ENCODE data around the gene ARMC2. TPM values are rescaled to one million over a fixed set of nuclear protein-coding genes. Genes with fewer than 3 reads are reported as not detected.
"Not testable (repeated sequence)": the region's sequence is repeated elsewhere in the genome, so short reads cannot be mapped to it uniquely, and the experiment has no call there.

The ARMC2 gene
- total RNA-seq, 1 donor from 2014 or later, result 2.9 TPM

DNA sequence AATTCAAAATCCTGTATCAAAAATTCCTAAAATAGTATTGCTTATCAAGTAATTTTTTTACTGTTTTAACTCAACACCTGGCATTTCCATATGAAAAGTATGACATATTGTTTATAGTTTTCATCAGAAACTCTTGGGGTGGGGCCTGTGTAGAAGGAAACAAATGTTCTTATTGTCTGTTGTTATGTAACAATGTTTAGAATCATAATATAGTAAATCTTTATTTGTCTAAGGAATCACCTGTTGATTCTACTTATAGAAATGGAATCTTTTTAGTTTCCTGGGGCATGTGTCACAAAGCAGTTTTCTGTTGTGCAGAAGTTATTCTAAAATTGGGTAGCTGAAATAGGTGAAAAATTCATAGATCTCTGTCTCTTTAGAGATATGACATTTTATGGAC, 4.9 kb downstream of the ARMC2 start:
- Histone ChIP-seq H2AFZ (replicated peaks) (no peak overlapping the region), H3K4me2 (no peak overlapping the region), H3K27ac (no peak overlapping the region), H3K9ac (no peak overlapping the region), H3K4me3 (no peak overlapping the region), H3K9me3 (ENCODE audit: low read depth) (peaks cover 3% of the 10 kb centered on the region), H3K79me2 (ENCODE audit: low read depth) (peaks cover 7% of the 10 kb centered on the region), H3K4me1 (no peaks in the 10 kb centered on the region), H3F3A (ENCODE audit: low read depth) (no peaks in the 10 kb centered on the region), H4K20me1 (ENCODE audit: low read depth) (no peaks in the 10 kb centered on the region), H3K36me3 (peaks cover 8% of the 10 kb centered on the region), H3K27me3 (no peaks in the 10 kb centered on the region)
- H3K4me1 Mint-ChIP-seq, result peaks cover 9% of the 10 kb centered on the region
- peaks cover 14% of the 10 kb centered on the region for H3K9me3 Mint-ChIP-seq
- DNase-seq (ENCODE audit: low spot score), result no peak
- TF ChIP-seq EZH2phosphoT487 (IDR thresholded peaks at IDR 0.05), result no peak
- TF ChIP-seq EZH2 (IDR thresholded peaks at IDR 0.05), result no peak
- TF ChIP-seq, protein P1, sequence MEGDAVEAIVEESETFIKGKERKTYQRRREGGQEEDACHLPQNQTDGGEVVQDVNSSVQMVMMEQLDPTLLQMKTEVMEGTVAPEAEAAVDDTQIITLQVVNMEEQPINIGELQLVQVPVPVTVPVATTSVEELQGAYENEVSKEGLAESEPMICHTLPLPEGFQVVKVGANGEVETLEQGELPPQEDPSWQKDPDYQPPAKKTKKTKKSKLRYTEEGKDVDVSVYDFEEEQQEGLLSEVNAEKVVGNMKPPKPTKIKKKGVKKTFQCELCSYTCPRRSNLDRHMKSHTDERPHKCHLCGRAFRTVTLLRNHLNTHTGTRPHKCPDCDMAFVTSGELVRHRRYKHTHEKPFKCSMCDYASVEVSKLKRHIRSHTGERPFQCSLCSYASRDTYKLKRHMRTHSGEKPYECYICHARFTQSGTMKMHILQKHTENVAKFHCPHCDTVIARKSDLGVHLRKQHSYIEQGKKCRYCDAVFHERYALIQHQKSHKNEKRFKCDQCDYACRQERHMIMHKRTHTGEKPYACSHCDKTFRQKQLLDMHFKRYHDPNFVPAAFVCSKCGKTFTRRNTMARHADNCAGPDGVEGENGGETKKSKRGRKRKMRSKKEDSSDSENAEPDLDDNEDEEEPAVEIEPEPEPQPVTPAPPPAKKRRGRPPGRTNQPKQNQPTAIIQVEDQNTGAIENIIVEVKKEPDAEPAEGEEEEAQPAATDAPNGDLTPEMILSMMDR (IDR thresholded peaks at IDR 0.05), result no peak
- H3K27ac Mint-ChIP-seq, result no peak overlapping the region
- H3K36me3 Mint-ChIP-seq, result peaks cover 36% of the 10 kb centered on the region
- peaks cover 2% of the 10 kb centered on the region for H3K27me3 Mint-ChIP-seq (ENCODE audit: insufficient read depth, low read depth)
- H3K4me3 Mint-ChIP-seq, result no peak overlapping the region

DNA sequence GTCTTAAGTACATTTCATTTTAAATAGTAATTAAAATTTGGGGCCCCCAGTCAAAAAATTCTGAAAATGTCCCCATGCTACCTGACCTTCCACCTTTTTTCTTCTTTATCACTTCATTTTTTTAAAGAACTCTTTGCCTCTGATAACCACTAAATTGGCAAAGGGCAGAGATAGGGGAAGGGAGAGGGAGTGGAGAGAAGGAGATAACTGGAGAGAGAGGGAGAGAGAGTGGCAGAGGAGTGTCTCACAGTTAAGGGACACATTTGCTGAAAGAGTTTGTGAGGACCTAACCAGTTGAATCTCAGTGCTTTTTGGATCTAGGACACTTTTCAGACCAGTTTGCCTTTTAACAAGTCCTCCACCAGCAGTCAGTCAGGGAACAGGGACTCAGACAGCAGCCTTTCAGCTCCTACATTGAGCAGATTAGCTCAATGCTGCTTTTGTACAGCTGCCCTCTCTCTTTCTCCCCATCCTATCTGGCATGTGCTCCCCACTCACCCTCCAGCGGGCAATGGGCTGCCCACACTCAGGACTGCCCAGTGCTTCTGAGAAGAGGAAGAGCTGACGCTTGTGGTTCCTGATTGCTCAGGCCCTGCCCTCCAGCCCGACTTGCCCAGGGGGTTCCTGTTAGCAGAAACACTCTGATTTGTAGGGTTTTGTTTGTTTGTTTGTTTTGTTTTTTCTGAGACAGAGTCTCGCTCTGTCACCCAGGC, 14.4 kb downstream of the ARMC2 start:
- Mint-ChIP-seq H3K27me3 (ENCODE audit: insufficient read depth, low read depth) (peaks cover 2% of the 10 kb centered on the region), H3K27ac (no peak overlapping the region), H3K4me1 (peaks cover 3% of the 10 kb centered on the region), H3K9me3 (peaks cover under 1% of the 10 kb centered on the region), H3K4me3 (no peak overlapping the region), H3K36me3 (peaks cover 40% of the 10 kb centered on the region)
- Histone ChIP-seq H4K20me1 (ENCODE audit: low read depth) (peaks cover 3% of the 10 kb centered on the region), H2AFZ (replicated peaks) (no peak overlapping the region), H3K4me1 (no peaks in the 10 kb centered on the region), H3K4me3 (no peak overlapping the region), H3K27me3 (no peaks in the 10 kb centered on the region), H3K9ac (no peak overlapping the region), H3K79me2 (ENCODE audit: low read depth) (no peaks in the 10 kb centered on the region), H3K27ac (no peak overlapping the region), H3F3A (ENCODE audit: low read depth) (no peaks in the 10 kb centered on the region), H3K36me3 (peaks cover 3% of the 10 kb centered on the region), H3K4me2 (no peak overlapping the region), H3K9me3 (ENCODE audit: low read depth) (no peaks in the 10 kb centered on the region)
- no peak for TF ChIP-seq EZH2phosphoT487 (IDR thresholded peaks at IDR 0.05)
- TF ChIP-seq, protein P1 (IDR thresholded peaks at IDR 0.05), result no peak
- TF ChIP-seq EZH2 (IDR thresholded peaks at IDR 0.05), result no peak
- no peak for DNase-seq (ENCODE audit: low spot score)

DNA sequence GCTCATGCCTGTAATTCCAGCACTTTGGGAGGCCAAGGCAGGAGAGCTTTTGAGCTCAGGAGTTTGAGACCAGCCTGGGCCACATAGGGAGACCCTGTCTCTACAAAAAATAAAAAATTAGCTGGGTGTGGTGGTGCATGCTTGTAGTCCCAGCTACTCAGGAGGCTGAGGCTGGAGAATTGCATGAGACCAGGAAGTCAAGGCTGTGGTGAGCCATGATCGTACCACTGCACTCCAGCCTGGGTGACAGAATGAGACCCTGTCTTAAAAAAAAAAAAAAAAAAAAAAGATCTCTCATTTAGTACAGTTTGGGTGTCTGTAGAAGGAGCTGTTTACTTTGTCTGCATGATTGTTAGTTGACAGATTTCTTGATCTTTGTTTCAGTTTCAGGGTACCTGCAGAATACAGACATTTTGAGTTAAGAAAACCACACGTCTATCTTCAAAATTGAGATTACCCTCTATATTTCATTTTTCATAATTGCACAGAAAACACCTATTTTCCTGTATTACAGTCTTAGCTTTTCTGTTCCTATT, 17.6 kb downstream of the ARMC2 start:
- H3K4me3 ChIP-seq; H3K4me3 Mint-ChIP-seq; H3K79me2 ChIP-seq (ENCODE audit: low read depth); H3K27ac Mint-ChIP-seq; DNase-seq (ENCODE audit: low spot score); H3K9me3 ChIP-seq (ENCODE audit: low read depth); H3K27me3 ChIP-seq; H3K9me3 Mint-ChIP-seq; H3K36me3 ChIP-seq; H3K9ac ChIP-seq; H2AFZ ChIP-seq (replicated peaks); H3K27ac ChIP-seq; H3K4me1 Mint-ChIP-seq; H3F3A ChIP-seq (ENCODE audit: low read depth); H3K27me3 Mint-ChIP-seq (ENCODE audit: insufficient read depth, low read depth); H3K4me2 ChIP-seq; H4K20me1 ChIP-seq (ENCODE audit: low read depth); H3K4me1 ChIP-seq: not testable (repeated sequence)
- H3K36me3 Mint-ChIP-seq, result peaks cover 33% of the 10 kb centered on the region

DNA sequence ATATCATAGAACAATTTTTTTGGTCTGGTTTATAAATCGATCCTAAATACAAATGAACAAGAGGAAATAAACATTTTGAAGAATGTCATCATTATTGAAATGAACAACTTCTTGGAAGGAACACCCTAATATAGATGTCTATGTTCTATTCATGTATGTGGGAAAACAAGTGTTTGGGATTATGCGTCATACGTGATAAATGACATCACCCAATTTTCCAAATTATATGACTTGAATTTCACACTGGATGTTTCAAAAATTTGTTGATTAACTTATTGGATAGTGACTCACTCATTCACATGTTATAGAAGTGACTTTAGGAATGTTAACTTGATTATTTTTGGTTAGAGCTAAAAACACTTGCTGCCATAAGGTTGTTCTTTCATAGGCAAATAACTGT, 18.6 kb downstream of the ARMC2 start:
- Histone ChIP-seq H3K36me3 (no peaks in the 10 kb centered on the region), H3K4me3 (no peak overlapping the region), H3K27ac (no peak overlapping the region), H3F3A (ENCODE audit: low read depth) (peaks cover 2% of the 10 kb centered on the region), H3K27me3 (no peaks in the 10 kb centered on the region), H4K20me1 (ENCODE audit: low read depth) (peaks cover 3% of the 10 kb centered on the region), H3K4me1 (peaks cover 7% of the 10 kb centered on the region), H3K9me3 (ENCODE audit: low read depth) (no peaks in the 10 kb centered on the region), H2AFZ (replicated peaks) (no peak overlapping the region), H3K79me2 (ENCODE audit: low read depth) (no peaks in the 10 kb centered on the region), H3K4me2 (no peak overlapping the region), H3K9ac (no peak overlapping the region)
- Mint-ChIP-seq H3K27me3 (ENCODE audit: insufficient read depth, low read depth) (peaks cover 2% of the 10 kb centered on the region), H3K36me3 (peaks cover 32% of the 10 kb centered on the region), H3K9me3 (no peaks in the 10 kb centered on the region), H3K4me1 (peaks cover 11% of the 10 kb centered on the region), H3K4me3 (no peak overlapping the region), H3K27ac (peak overlapping the region; percentile 21)
- no peak for DNase-seq (ENCODE audit: low spot score)
- TF ChIP-seq, protein P1 (IDR thresholded peaks at IDR 0.05), result no peak
- no peak for TF ChIP-seq EZH2 (IDR thresholded peaks at IDR 0.05)
- TF ChIP-seq EZH2phosphoT487 (IDR thresholded peaks at IDR 0.05), result no peak
